GM21423 (cell line): Measurements from ENCODE around the gene GLIPR1.
"Not testable (repeated sequence)": the region's sequence is repeated elsewhere in the genome, so short reads cannot be mapped to it uniquely, and the experiment has no call there.

Experiments used
- ATAC-seq: cut with Tn5 transposase; IDR thresholded peaks from one replicate; pipeline ENCODE4 v1.9.1; 2021; ENCODE audit warnings: mild to moderate bottlenecking, moderate library complexity; ENCODE audit not compliant: unreplicated experiment

The GLIPR1 gene

DNA sequence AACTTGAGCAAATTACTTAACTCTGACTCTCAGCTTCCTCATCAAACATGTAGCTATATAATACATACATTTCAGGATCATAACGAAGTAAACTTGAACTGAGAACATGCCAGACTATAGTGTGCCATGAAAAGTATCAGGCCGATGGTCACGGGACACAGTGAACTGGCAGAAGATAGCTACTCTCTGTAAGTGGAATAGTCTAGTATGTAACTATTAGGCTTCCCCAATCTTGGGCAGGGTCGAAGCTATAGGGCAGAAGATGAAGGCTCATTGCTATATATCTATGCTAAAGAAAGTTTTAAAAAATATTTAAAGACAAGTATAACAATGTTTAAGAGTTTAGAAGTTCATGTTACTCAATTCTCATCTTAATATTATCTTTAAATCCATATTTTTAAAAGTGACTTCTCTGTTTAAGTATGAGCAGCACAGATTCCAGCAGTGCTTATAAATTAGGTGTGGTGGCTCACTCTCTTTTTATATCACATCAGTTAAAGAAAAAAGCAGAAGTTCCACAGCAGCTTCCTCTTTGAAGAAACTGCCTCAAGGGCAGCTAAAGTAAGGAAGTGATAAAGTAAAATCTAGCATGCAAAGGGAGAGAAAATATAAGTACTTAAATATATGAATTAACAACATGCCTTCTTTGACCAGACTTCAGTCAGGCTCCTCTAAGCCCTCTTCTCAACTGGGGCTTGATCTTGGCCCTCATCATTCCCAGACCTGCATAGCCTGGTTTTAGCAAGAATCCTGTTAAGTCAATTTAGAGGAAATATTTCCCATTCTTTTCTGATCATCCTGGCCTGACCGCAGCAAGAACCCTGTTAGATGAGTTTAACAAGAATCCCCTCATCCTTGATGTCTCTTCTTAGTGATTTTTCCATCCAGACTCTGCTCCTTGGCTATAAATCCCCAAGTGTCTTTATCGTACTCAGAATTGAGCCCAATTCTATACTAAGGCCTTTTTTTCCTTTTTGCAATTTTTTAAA lies 8.4 kb upstream of the GLIPR1 start:
- ATAC-seq, result peak; percentile 52

DNA sequence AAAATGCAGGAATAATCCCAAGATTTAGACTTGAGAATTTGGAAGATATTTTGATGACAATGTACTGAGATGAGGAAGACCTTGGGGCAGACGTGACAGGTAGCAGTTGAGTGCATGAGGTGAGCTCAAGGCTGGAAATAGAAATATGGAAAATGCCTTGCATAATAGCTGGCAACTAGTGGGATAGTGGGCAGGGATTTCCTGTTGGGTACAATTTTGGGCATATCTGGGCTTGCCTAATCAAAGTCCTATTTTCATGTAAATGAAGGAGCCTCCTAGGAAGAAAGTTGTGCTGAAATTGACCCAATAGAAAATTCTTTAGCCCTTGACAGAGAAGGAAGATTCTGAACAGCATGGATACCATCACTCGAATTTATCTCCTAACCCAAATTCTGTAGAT lies 6.4 kb upstream of the GLIPR1 start:
- ATAC-seq, result no peak

GRCh38 chr12:75476071-75476470 lies 4.5 kb upstream of the GLIPR1 start:
- ATAC-seq, result no peak

DNA sequence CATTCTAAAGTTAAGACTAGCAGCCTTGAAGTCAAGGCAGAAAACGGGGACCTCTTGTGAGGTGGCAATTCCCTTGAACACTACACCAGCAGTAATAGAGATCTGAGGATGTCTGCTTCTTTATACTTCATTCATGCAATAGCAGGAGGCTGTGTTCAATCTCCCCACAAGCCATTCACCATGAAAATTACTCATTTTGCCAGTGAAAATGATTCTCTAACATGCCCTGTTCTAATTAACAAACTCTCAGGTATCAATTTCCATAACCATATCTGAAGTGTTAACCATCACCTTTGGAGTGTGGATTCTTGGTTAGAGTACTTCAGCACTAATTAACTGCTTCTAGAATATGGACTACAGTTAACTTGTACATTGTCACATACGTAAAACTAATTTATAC lies 3.4 kb upstream of the GLIPR1 start:
- no peak for ATAC-seq

DNA sequence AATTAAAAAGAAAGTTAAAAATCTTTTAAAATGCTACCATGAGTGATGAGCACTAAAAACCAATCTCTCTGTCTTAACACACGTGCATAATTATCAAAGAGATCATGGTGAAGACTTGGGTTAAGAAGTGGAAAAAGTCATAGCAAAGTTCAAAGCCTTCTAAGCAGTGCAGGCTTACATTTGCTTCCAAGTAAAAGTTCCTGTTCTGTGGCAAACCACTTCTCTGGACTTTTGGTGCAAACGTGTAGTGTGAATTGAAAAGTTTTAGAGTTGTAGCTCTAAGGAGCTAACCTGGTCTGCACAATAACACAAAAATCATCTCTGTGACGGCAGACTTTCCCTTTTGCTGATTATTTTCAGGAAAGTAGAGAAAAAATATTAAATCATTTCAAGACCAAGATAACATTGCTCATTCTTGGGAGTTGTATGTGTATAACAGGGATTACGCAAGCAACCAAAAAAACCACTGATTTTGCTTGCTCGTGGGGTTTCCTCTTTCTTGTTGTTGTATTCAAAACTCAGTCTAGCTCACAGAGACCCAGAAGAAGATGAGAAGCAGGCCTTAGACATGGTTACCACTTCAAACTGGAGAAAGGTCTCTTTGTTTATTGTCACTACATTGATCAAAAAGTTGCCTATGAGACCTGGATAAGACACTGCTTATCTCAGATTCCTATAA lies 2.3 kb upstream of the GLIPR1 start:
- peak; percentile 27 for ATAC-seq

- peak; percentile 32 for ATAC-seq
These were observed 543 bp upstream of the GLIPR1 start for GRCh38 chr12:75479963-75480461.

GRCh38 chr12:75481013-75481705 lies 604 bp downstream of the GLIPR1 start:
- peak; percentile 10 for ATAC-seq

- no peak for ATAC-seq
These were observed 1.2 kb downstream of the GLIPR1 start for GRCh38 chr12:75481774-75482173.

GRCh38 chr12:75482646-75483045 lies 2.1 kb downstream of the GLIPR1 start:
- ATAC-seq, result peak; percentile 20

- no peak for ATAC-seq
These were observed 2.9 kb downstream of the GLIPR1 start for GRCh38 chr12:75483431-75483830.

DNA sequence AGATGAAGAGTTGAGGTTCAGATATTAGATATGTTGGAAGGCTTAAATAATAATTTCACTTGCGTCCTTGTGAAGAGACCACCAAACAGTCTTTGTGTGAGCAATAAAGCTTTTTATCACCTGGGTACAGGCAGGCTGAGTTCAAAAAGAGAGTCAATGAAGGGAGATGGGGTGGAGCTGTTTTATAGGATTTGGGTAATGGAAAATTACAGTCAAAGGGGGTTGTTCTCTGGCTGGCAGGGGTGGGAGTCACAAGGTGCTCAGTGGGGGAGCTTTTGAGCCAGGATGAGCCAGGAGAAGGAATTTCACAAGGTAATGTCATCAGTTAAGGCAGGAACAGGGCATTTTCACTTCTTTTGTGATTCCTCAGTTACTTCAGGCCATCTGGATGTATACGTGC lies 3.9 kb downstream of the GLIPR1 start:
- not testable (repeated sequence) for ATAC-seq

DNA sequence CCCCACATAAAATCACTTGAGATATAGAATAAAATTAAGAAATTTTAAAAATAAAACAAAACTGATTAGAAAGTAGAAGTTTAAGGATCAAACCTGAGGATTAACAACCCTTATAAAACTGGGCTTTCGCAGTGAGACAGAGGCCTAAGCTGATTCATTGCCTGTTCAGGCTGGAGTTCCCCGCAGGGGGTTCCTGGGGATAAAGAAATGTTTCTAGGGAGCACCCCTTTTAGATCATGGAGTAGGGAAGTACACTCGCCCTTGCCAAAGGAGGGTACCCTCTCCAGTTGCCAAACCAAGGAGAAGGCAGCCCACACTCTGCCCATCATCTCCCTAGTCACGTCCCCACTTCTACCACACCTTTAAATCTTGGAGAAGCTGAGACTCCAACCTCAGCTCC lies 6.8 kb downstream of the GLIPR1 start:
- no peak for ATAC-seq

GRCh38 chr12:75488553-75488952 lies 8.0 kb downstream of the GLIPR1 start:
- ATAC-seq, result no peak

- no peak for ATAC-seq
These were observed 8.6 kb downstream of the GLIPR1 start for GRCh38 chr12:75489187-75489586.

DNA sequence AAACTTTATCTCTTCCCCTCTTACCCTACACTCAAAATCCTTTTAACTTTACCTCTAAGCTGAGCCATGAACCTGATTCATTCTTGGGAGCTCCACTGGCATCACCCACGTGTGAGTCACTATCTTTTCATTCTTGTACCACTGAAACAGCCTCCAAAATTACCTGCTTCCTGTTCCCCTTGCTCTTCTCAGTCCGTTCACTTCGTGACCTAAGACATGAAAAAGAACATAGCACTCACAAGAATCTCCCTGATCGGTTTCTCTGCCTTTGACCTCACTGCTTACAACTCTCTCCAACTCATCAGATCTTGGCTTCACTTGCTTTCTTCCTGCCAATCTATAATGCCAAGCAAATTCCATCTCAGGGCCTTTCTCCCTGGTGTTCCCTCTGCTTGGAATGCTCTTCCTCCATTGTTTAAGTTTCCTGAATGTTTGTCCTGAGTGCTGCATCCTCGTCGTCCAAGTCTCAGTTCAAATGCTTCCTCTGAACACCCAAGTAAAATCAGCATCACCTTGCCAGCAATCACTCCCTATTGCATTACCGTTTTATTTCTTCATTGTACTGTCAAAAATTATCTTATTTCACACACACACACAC lies 9.2 kb downstream of the GLIPR1 start:
- peak; percentile 70 for ATAC-seq

DNA sequence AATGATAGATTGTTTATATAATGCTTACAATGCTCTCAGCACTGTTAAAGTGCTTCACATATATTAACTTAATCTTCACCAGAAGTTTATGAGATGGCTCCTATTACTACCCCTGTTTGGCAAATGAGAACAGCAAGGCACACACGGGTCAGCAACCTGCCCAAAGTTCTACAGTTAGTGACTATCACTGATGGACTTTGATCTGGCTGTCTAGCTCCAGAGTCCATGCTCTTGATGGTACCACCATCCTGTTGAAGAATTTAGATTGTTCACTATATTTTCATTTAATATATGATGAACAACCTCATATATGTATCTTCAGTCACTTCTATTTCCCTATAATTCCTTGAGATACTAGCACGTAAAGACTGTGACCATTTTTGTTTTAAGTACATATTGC lies 10.6 kb downstream of the GLIPR1 start:
- no peak for ATAC-seq

GRCh38 chr12:75503459-75503858 lies 22.9 kb downstream of the GLIPR1 start:
- ATAC-seq, result no peak

DNA sequence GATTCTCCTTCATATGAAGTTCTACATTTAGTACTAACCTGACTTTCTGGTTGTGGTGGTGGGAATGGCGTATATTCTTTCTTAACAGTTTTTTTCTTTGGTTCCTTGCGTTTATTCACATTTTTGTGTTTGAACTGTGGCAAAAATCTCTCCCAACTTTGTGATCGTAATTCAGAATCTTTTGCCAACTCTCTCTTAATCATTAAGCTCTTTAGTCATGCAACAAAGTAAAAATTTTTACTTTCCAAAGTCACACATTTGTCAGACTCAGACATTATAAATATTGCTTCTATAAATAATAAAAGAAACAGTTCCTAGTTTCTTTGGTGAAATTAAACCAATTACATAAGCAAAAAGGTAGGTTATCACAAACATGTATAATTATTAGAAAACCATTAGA lies 23.3 kb downstream of the GLIPR1 start:
- ATAC-seq, result no peak

GRCh38 chr12:75505706-75506312 lies 25.3 kb downstream of the GLIPR1 start:
- no peak for ATAC-seq

DNA sequence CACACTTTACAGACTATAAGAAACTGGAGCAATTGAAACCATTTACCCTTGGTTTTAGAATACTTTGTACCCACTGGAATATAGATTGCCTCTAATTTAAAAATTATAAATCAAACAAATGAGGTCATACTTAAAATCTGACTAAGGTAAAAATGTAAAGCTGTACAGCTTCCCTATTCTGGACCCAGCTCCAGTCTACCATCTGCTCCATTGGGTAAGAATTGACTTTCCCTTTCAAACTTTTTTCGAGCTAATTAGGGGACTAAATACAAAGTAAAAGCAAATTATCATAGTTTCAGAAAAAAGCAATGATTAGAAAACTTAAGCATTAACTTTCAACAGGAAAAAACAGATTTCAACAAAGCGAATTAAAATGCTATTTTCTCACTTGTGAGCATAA lies 26.5 kb downstream of the GLIPR1 start:
- ATAC-seq, result no peak
